HG03280 (cell line): ENCODE data around the gene TREX2.

Source experiments
- ATAC-seq: cut with Tn5 transposase; IDR thresholded peaks from one replicate; pipeline ENCODE4 v1.9.1; 2021; ENCODE audit warnings: mild to moderate bottlenecking, moderate library complexity; ENCODE audit not compliant: unreplicated experiment

The TREX2 gene

DNA sequence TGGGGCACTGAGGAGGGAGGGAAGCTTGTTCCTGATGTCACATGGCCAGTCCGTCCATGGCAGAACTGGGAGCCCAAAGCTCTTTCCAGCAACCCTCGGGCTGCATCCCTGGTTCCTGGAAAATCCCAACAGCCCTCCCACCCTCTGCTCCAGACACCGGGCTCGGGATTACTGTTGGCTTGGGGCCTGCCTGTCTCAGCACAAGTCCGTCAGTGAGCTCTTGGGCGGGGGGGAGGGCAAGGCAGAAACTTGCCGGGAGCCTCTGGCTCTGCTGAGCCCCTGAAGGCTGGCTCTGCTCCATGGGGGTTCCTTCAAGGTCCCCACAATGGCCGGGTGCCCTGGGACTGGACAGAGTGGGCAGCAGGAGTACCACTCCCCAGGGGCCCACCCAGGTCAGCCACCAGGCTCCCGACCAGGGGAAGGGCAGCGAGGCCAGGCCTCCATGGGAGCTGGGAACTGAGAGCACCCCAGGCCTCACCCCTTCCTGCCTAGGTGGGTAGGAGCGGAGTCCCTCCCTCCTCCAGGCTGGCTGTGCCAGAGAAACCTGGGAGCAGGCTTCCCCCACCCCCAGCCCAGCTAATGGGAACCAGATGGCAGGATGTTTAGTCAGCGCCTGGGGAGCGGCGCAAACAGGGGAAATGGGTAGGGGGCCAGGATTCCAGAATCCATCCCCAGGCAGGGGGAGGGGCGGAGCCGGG is 31.0 kb upstream of the TREX2 start:
- ATAC-seq, result no peak

DNA sequence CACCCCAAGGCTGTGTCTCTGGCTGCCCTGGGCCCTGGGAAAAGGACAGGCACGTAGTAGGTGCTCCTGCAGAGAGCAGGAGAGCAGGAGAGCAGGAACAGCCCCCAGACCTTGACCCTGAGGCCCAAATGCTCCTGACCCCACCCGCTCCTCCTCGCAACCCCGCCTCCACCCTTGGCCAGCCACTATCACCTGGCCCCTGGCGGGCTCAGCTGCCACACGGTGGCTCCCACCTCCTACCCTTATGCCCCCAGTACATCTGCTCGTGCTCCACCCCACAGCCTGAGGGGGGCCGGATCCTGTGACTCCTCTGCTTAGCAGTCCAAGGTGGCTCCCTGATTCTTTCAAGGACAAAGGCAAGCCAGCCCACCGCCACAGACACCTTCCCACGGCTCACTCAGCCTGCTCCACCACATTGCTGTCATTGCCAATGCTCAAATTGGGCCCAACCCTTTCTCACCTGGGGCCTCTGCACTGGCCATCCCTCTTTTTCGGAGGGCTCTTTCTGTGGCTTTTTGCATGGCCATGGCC is 30.0 kb upstream of the TREX2 start:
- no peak for ATAC-seq

DNA sequence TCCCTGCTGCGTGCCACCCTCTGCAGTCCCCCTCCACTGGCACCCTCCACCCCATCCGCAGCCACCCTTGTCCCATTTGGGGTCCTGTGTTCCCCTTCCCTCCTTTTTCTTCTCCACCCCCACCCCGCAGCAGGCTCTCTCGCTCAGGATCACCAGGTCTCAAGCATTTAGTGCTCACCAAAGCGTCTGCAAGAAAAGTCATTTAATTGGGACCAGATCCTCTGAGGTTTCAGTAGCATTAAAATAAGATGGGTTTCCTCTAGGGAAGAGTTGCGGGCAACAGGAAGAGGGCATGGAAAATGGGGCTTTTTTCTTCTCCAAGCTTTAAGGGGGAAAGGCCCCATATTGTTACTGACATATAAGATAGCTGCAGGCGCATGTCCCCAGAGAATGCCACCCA is 29.4 kb upstream of the TREX2 start:
- no peak for ATAC-seq

DNA sequence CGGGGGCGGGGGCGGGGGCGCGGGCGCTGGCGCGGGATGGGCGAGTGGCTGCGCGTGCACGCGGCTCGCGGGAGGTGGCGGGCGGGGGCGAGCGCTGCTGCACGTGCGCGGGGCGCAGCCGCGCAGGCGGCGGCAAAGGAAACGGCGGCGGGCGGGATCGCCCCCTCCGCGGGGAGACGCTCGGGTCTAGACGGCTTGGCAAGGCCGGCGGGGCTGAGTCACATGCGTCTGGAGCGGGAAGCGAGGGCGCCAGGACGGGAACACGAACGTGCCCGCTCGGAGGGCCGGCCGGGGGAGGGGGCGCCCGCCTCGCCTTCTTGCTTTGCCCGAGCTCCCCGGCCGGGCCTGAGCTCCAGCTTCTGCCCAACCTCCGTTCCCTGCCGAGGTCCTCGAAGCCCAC is 28.9 kb upstream of the TREX2 start:
- no peak for ATAC-seq

DNA sequence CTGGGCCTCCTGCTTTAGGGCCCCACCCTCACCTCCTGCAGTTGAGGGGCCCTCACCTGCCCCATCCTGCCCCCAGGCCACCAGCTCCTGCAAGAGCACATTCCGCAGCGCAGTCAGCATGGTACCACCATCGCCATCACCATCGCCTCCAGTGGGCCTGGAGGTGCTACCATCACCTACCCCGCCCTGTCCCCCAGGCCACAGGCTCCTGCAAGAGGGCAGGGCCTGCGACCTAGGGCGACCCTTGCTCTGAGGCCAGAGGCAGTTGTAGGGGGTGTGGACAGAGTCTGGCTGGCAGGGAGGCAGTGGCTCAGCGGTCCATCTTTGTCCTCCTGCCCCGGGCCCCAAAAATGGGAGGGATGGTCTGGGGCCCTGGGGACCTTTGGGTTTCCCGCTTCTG is 28.4 kb upstream of the TREX2 start:
- ATAC-seq, result no peak

DNA sequence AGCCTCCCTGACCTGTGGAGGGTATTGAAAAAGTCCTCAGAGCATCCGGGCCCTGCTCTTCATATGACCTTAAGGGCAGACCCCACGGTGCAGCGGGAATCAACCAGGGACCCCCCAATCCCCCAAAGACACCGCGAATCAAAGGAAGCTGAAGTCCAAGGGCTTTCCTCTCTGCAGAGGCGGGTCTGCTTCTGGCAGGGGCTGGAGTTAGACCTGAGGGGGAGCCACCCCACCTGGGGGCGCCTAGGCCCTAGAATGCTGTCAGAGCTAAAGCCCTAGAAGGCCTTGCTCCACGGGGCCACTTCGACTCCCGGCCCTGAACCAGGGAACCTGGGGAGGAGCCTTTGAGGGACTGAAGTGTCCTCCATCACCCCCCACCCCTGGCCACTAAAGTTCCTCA is 27.3 kb upstream of the TREX2 start:
- ATAC-seq, result no peak

DNA sequence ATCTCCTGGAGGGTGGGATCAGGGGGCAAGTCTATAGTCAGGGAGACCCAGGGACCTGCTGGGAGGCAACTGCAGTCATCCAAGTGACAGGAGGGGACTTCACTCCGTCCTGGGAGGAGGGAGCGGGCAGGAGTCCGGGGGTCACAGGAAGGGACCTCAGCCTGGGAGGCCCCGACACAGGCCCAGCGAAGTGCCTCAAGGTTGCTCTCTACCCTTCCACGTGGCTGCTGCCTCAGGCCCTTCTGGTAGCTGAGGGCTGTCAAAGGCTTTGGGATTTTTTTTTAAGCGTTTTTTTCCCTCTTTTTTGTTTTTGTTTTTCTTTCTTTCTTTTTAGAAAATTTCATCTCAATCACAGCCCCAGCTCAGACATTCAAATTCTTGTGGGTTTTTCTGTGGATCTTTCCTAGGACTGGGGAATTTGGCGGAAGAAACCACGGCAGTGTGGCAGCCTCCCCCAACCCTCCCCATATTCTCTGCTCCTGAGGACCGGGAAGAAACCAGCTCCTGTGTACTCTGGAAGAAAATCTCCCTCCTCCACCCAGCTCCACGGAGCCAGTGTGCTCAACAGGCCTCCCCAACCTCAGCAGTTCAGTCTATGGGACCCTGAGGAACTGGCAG is 25.9 kb upstream of the TREX2 start:
- no peak for ATAC-seq

DNA sequence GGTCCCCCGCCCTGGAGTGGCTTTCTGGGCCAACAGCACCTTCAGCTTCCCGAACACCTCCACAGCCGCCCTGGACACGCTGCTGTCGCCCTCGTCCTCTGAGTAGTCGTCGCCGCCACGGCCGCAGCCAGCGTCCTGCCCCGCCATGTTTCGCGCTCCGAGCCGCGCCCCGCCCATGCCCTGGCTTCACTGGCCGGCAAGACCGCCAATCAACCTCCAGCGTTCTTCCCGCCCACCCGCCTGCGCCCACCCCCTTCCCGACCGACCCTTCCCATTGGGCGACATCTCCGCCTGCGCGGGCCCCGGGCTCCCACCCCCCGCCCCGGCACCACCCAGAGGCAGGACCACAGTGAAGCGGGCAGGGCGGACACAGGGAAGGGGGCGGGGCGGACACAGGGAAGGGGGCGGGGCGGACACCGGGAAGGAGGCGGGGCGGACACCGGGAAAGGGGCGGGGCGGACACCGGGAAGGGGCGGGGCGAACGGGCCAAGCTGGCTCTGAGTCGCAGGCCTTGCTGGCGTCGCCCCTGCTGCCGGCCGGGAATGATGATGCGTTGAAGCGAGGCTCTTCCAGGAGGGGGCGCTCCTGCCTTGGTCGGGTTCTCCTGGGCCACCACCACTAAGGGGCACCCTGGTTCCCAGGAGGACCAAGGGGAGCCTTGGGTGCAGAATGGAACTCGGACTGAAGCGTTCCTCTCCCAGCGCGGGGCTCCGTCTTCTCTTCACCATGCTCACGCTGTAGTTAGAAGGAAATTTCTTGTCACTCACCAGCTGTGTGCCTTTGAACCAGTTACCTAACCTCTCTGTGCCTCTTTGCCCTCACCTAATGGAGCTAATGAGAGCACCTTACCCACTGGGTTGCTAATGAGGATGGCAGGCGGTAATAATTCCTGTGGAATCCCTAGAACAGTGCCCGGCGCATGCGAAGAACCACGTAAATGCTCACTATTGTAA is 24.8 kb upstream of the TREX2 start, which contains the start of gene HAUS7:
HAUS7 (minus strand) TSS at position 166 of the 953 bp plus-strand sequence; CDS start at position 147, 19 bp downstream.
- ATAC-seq, result peak; percentile 76

DNA sequence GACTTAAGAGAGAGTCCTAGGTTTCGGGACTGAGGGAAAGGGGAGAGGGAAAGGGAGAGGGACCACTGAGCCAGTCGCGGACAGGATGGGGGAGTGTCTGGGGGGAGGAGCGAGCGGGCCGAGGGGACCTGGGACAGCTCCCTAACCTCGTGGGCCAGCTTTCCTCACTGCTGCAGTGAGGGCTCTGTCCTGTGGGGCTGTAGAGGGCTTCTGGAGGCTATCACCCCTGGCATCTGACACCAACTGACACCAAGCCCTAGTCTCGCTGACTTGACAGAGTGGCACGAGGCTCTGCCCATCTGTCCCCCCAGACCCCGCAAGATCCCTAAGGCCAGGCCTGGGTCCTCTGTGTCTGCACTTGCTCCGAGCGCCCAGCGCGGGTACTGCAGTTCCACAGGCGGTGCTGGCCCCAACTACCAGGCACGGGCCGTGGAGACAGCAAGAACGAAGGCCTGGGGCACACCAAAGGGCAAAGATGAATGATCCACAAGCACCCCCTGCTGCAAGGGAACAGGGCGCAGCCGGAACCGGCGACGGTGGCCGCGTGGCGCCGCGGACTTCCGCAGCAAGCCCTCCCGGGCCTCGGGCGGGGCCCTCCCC is 24.1 kb upstream of the TREX2 start:
- peak; percentile 36 for ATAC-seq

DNA sequence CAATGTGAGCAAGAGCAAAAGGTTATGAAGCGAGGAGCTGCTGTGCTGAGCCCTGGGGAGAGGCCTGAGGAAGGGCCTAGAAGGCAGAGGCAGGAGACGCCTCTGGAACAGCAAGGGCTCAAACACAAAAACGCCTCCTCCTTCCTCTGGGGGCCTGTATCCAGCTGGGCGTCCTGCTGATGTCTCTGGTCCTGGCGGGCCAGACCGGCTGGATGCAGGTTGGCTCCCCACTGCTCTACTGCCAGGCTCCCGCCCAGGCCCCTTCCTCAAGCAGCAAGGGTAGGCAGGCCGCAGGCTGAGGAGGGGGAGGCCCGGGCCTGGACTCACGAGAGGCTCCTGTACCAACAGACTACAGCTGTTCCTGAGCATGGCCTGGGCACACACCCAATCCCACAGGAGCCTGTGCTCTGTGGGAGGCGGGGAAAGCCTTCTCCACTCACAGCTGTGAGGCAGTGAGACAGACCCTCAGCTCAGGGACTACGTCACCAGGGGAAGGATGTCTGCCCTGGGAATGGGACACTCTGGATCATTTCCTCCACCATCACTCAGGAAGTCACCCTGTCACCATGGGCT is 22.2 kb upstream of the TREX2 start:
- no peak for ATAC-seq

DNA sequence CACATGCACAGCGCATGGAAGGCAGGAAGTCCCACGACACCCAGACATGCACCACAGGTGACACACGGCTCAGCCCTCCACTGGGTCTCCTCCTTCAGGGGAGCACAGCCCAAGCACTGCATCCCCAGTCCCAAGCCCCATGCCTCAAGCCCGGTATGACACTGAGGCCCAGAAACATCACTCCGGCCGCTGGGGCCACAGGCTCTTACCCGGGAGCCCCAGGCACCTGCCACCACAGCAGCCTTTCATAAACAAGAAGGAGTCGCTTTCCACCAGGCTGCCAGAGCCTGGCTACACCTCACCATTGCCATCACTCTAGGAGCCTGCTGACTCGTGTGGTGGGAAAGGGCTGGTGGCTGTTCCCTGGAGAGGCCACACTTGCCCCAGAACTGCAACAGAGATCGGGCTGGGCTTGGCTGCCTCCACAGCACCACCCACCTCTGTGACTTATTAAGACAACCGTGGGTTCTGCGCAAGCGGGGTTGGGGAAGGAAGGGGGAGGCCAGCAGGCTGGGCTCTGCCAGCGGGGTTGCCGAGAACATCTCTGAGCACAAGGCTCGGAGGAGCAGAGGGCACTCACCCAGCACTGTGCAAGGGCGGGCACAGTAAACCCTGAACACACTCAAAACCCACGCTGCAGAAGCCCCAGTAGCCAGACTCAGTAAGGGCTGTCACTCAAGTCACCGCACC is 20.0 kb upstream of the TREX2 start:
- no peak for ATAC-seq

DNA sequence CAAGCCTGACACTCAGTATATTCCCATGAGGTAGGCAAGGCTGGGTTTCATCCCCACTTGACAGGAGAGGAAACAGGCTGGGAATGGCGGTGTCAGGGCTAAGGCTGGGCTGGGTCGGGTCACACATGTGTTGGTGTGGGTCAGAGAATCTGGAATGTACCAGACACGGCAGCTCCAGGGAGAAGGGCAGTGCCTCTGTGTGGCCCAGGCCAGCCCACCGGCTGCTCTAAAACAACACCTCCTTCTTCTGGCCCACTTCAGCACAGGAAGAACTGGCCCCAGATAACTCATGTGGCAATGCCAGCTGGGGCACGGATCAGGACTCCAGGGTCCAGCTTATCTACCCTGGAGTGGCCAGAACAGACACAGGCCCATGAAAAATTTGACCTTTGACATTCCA is 18.3 kb upstream of the TREX2 start:
- ATAC-seq, result no peak

DNA sequence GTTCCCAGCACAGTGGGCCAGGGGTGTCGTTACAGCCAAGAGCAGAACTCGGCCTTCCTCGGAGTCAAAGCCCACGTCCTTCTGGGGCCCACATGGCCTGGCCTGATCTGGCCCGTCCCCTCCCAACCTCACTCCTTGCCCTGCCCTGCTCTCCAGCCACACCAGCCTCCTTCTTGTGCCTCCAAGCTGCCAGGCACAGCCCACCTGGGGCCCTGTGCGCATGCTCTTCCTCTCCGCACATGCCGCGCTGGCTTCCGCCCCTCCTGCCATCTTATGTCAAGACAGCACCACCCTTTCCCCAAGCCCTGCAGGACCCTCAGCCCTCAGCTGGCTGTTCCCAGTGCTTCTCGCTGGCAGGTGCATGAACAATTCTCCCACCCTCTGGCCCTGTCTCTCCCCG is 17.7 kb upstream of the TREX2 start:
- no peak for ATAC-seq

DNA sequence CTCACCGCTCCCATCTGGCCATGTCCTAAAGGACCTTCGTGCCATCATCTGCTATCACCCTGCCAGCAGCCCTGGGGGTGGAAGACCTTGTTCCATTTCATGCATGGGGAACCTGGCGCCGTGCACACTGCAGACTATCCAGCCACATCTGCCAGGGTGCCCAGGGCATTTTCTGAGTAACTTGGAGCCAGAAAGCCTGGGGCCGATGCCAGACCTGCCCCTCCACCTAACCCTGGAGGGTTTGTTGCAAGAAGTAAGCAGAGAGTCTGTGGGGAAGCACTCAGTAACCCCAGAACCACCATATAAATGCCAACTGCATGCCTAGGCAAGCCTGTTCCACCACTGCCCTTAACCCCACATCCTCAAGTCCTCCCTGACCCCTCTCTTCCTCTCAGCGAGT is 17.2 kb upstream of the TREX2 start:
- no peak for ATAC-seq

DNA sequence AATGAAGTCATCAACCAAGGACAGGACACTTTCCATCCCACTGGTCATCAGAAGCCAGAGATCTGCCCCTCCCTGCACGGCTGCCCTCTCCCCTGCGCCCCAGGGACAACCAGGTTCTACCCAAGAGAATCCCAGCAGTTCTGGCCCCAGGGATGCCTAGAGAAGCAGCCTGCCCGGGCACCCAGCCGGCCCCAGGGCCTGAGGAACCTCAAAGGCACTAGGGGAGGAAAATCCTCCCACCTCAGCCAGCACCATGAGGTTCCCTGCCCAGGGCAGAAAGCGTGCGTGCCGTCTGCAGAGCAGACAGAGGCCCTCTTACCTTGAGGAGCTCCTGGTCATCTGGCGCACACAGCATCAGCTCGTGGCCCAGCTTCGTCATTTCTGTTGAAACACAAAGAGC is 16.4 kb upstream of the TREX2 start:
- ATAC-seq, result no peak

DNA sequence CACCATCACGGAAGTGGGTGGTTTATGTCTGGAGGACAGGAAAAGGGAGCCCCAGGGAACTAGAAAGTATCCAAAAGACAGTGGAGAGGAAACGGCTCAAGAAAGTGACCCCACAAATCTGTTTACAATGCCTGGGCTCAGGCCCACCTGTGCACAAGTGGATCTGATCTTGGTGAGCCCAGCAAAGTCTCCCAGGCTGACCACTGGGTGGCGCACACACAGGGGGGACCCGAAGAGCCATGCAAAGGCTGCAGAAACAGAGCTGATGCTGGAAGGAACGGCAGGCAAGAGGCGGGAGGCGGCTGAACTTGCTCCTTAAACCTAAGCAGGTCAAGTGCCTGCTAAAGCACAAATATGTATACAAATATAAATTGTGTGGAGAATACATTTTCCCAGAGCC is 15.0 kb upstream of the TREX2 start:
- no peak for ATAC-seq

DNA sequence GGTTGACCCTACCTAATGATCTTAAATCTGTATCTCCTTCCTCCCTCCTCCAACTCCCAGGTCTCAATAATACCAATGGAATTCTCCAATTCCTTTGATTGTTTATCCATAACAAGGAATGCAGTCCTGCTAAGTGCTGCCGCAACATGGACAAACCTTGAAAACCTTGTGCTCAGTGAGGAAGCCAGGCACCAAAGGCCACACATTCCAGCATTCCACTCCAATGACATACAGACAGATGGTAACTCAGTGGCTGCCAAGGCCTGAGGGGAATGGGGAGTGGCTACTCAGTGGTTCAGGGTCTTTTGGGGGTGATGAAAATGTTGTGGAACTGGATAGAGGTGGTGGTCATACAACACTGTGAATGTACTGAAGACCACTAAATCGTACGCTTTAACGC is 14.1 kb upstream of the TREX2 start:
- no peak for ATAC-seq

DNA sequence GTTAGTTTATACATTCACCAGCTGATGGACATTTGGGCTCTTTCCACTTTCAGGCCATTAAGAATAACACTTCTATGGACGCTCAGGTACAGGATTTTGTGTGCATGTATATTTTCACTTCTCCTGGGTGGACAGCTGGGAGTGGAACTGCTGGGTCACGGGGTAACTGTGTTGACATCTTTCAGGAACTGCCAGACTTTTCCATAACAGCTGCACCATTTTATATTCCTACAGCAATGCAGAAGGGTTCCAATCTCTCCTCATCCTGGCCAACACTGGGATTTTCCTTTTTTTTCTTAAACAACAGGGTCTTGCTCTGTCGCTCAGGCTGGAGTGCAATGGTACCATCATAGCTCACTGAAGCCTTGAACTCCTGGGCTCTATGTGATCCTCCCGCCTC is 12.6 kb upstream of the TREX2 start:
- no peak for ATAC-seq

DNA sequence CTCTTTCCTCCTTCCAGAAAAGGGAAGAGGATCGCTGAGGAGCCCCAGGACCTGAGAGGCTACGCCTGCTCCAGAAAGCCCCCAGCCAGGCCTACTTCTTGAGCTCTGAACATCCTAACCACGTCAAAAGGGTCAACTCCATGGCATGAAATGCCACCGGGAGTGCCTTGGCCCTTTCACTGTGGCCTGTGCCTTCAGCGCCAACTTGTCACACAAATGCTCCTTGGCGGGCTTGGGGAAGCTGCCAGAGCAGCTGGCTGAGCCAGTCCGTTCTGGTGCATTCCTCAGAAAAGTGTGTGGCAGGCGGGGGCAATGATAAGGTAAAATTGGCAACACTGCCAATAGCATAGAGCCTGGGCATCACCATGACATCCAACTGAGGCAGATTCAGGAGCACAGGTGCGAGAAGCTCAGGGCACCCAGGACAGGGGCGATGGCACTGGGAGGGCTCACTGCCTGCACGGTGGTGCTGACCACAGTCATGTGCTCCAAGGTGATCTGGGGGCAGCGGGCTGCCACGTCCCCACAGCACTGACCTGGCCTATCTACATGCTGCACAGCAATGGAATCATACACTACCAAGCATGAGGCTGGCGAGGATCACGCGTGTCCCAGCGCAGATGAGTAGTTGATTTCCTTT is 12.1 kb upstream of the TREX2 start:
- no peak for ATAC-seq
